GM19324 (cell line): ENCODE data around the gene PPIL6.
A peak's percentile ranks its signal among the peaks of the same experiment; 100 is the strongest.

Experiments used
- ATAC-seq: cut with Tn5 transposase; IDR thresholded peaks from one replicate; pipeline ENCODE4 v1.9.1; 2021; ENCODE audit warnings: mild to moderate bottlenecking, moderate library complexity; ENCODE audit not compliant: unreplicated experiment, low FRiP score

Gene PPIL6

GRCh38 chr6:109406196-109406595 lies 34.2 kb downstream of the PPIL6 start:
- ATAC-seq: no peak

DNA sequence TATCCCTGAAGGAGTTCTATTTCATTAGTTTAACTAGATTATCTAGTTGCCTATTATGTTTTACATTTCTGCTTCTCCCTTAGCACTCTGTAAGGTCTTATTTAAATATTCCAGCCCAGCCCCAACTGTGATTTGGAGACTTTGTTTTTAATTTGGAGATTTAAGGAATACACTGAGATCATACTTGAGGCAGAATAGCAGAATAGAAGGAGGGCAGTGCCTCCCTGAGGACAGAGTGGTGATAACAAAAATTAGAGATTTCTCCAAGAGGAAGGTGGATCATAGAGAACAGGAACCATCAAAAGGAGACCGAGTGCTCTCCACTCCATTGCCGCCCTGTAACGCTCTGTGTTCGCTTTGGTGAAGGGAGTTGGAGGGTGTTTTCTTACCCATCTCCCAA lies 43.4 kb downstream of the PPIL6 start:
- ATAC-seq: no peak

- no peak for ATAC-seq
Measured at GRCh38 chr6:109396046-109396718, 44.2 kb downstream of the PPIL6 start.

- no peak for ATAC-seq
Measured at GRCh38 chr6:109393886-109394281, 46.5 kb downstream of the PPIL6 start.

DNA sequence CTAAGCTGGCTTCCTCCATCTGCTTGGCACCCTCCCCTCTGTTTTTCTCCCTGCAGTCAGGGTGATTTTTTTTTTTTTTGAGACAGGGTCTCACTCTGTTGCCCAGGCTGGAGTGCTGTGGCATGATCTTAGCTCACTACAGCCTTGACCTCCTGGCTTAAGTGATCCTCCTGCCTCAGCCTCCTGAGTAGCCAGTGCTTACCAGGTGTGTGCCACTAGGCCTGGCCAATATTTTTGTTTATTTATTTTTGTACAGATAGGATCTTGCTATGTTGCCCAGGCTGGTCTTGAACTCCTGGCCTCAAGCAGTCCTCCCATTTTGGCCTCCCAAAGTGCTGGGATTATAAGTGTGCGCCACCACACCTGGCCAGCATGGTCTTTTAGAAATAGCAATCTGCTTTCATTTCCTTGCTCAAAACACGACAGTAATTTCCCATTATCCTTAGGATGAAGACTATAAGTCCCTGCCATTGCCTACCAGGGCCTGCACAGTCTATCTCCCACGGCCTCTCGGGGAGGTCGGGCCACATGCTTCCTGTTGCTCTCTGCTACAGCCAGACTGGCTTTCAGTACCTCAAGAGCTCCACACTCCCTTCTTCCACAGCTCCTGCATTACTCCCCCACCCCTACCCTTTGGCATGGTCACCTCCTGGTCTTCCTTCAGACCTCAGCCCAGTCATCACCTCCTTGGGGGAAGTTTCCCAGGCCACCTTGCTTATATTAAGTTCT lies 47.1 kb downstream of the PPIL6 start:
- no peak for ATAC-seq

- no peak for ATAC-seq
Measured at GRCh38 chr6:109389650-109390274, 50.7 kb downstream of the PPIL6 start.

DNA sequence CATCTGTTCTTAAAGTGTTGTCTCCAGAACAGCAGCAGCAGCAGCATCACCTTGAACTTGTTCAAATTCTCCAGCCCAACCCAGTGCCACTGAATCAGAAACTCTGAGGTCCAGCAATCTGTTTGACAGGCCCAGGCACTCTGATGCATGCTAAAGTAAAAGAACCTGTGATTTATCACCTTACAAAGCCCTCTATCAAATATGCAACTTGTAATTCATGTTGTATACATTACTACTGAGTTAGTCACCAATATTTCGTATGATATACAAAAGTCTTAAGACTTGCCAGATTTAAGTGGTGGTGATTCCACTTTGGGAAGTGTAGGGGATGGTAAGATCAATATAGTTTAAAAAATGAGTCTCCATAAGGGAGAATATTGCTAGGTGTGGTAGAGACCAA lies 52.2 kb downstream of the PPIL6 start:
- ATAC-seq: no peak

DNA sequence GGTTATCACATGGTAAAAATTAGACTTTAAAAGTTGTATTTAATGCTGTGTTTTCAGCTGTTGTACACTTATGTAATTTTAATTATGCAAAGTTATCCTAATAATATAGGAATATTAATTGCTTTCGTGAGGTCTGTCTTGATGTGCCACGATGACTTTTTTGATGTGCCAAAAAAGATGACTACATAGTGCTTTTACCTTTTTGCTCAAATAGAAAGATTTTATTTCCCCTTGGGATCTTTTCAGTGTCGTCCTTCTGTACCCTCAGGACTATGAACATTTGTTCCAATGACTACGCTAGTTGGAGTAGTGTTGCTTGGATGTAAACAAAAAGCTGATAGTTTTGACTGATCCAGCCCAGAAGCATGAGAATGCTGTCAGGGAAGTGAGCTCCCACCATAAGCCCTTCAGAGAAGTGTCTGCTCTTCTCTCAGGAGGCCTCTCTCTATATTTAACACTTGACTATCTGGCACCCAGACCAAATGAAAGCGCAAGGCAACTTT lies 56.9 kb downstream of the PPIL6 start:
- ATAC-seq: no peak

DNA sequence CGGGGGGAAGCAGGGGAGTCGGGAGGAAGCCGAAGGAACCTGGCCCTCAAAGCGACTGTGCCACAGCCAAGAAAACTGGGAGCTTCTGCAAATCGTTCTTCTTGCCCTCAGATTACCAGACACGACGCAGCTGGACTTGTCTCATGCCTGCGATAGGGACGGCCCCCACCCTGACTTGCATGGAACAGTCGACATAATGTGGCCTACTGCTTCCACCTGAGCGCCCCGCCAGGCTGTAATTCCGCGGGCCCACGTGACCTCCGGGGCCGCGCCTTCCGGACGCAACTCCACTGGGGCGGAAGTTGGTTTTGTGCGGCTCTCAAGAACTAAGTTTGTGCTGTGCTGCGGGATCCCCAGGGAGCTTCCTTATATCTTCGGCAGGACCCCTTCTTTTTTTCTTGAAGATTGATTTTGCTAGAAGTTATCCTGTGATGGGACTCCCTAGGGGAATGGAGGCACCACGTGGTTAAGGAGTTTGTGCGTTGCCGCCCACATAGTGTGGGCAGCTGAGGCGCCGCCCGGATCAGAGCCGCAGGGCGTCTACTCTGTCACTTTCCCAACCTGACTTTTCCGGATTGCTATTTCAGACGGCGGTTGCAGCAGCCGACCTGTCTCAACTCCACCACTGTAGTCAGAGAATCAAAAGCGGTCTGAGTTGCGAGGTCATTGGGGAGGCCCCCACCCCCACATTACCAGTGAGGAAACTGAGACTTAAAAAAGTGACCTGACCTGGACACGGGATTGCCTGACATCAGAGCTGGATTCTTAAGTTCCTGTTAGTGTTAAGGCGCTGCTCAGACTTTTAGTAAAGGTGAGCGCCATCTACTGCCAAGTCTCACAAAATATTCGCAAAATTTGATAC lies 57.6 kb downstream of the PPIL6 start:
- peak; percentile 87 for ATAC-seq

DNA sequence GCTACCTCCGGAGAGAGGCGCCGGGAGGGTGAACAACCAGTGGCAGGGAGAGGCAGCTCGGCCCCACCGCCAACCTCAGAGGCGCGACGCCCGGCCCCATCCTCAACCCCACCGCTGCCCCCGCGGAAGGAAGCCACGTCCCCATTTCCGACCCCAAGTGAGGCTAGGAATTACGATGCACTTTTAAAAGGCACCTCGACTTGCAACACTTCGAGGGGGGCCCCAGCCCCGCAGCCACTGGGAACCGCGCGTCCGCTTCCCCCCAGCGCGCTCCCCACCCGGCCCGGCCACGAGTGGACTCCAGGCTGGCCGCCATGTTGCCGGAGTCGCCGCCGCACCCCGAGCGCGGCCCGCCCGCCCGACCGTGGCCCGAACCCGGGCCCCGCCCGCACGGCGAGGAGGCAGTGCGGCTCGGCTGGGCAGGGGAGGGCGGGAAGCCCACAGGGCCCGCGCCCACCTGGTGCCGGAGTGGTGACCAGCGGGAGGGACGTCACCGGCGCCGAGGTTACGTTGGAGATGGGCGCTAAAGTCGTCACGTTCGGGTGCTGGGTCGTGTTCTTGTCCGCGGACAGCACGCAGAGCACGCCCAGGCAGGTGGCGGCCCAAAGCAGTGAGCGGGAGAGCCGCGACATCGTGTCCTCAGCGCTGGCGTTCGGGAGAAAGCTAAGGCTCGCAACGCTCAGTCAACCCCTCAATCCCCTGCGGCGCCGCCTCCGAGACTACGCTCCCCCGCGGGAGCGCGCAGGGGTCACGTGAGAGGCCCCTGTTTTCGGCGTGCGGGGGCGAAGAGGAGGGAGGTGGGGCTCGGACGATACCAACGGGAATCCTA lies 58.5 kb downstream of the PPIL6 start, which contains the start of gene CD164:
CD164 (minus strand) TSS at position 721 of the 829 bp plus-strand sequence; CDS start at position 632, 89 bp downstream.
- ATAC-seq: peak; percentile 66

DNA sequence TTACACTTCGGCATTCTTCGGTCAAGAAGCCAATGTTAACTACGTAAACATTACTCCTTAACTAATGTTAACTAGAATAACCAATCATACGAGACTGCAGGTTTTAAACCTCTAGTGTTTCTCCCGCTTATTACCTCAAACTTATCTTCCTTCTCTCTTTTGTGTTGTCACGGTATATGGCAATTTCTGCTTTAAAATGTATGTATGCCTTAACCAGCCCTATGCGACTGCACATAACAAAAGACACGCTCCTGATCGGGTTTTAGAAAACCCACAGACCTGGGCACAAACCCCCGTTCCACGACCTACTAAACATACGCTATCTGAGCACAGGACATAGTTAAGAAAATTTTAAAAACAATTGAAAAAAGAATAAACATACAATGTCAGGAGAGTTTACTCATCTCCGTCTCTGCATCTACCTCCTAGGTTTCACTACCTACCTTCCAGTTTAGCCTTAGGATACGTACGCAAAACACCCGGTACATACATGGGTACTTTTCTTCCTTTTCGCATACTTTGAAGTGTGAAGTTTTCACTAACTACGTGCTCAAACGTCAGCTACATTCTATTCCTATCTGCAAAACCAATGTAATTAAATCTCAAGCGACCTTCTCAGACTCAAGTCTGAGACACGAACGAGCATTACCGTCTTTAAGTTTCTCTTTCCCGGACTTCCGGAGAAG lies 59.2 kb downstream of the PPIL6 start:
- no peak for ATAC-seq

DNA sequence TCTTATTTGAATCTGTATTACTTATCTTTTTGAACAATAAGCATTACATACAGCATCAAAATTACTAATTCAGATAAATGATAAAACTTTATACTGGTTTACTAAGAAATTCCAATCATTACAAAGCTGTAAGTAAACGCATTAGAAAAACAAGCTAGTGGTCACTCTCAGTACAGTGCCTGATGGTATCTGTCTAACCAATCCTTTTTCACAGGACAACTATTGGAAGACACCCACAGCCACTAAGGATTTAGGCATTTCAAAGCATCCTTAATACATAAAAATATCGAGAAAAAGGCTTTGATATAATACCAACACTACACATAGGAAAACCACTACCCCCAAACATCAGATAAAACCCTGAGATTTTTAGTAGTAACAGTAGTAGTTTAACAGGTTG lies 60.7 kb downstream of the PPIL6 start:
- ATAC-seq: no peak

GRCh38 chr6:109377717-109378116 lies 62.7 kb downstream of the PPIL6 start:
- ATAC-seq: no peak

DNA sequence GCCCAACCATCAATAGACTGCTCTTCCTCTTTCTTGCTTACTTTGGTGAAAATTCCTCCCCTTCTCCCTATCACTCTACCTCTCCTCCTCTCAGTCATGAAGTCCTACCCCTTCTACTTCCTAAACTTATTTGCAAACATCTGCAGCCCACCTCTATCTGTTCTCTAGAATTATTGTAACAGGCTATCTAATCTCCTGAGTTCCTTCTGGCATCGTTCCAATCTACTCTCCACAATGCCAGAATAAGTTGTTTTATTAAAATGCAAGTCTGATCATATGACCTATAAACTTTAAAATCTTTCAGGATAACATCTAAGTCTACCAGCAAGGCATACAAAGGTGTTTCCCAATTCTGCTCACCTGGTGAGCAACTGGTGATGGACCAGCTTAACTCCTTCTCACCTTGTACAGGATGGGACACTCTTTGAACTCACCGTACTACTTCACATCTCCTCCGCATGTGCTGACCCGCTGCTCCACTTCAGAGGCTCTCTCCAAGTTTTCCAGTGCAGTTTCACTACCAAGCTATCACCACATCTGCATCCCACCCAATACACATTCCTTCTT lies 66.0 kb downstream of the PPIL6 start:
- no peak for ATAC-seq

DNA sequence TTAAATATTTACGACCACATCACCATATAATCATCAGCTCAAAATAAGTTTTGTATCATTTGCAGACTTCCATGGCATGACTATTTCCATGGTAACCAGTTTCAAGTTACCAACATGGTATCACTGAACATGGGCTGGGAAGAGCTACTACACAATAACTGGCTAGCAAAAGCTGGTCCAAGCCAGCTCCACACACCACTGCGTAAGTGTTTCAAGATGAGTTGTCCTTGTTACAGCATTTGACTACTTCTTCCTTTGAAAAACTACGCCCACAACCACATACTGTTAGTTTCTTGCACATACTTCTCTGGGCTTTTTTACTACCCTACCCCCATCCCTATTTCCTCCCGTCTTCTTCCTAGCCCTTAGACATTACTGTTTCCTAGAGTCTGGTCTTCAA lies 66.7 kb downstream of the PPIL6 start:
- peak; percentile 75 for ATAC-seq

DNA sequence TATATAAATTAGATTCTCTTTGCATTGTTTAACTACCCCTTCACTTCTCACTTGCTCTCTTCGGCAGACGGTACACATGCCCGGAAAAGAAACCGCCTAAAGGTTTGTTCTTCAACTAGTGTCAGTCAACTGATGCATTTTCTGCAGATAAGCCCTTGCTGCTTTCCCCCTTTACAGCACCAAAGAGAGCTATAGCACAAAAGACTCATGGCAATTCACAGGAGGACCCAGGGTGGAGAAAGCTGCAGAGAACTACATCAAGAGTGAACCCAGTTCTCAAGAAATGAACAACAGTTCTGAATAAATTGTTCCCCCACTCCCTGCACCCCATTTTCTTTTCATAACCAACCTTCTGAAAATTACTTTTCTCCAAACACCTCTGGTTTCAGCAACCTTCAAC lies 67.1 kb downstream of the PPIL6 start:
- peak; percentile 26 for ATAC-seq

DNA sequence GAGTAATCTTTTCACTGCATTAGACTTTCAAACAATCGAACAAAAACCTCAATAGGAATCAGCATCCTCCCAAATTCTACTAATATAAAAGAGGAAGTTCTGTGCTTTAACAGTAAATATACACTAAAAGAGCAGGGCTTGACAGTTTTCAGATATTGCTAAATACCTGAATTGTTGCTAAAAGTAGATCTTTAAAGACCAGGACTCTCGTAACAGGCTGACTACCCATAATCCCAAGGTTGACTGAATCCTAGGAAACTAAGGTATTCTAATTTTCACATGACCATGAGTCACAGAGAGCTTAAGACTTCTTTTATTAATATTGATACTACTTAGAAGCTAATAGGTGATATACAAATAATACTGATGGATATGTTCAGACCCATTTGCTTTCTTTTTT lies 68.3 kb downstream of the PPIL6 start:
- ATAC-seq: no peak

GRCh38 chr6:109370792-109371191 lies 69.6 kb downstream of the PPIL6 start:
- ATAC-seq: no peak

- no peak for ATAC-seq
Measured at GRCh38 chr6:109370336-109370735, 70.1 kb downstream of the PPIL6 start.
